GM18517 (cell line): Measurements from ENCODE around the gene NR4A3.
A peak's percentile ranks its signal among the peaks of the same experiment; 100 is the strongest.

Source experiments
- ATAC-seq: cut with Tn5 transposase; IDR thresholded peaks from one replicate; pipeline ENCODE4 v1.9.1; 2021; ENCODE audit warnings: mild to moderate bottlenecking, moderate library complexity; ENCODE audit not compliant: unreplicated experiment

Gene NR4A3

DNA sequence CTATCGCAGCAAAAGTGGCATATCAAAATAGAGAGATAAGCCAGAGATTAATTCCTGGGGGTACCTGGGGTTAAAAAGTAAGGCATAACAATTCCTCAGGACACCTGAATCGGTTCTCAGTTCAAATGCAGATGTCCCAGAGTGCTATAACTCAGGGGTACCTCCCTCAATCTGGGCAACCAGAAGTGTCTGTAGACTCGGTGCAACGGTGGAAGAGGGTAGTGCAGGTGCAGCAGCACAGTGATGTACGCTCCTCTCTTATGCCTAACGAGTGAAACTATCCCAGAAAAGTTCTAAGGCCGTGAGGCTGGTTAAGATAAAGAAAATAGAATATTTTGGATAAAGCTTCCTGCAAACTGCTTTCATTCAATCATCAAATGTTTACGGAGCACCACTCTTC is 7.9 kb upstream of the NR4A3 start:
- no peak for ATAC-seq

DNA sequence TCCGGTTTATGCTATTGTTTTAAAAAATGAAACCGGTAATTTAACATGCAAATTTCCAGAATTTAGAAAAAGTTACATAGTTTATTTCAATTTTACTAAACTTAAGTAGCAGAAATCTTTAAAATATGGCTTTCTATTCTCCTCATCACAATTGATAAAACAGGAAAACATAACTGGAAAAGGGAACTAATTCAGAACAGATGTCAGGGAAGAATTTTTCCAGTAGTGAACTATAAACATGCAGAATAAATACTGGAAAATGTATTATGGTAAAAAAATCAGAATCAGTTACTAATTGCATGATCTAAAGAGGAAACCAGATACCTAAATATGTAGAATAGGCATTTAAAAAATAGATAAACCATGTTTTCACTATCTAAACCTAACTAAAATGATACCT is 7.3 kb upstream of the NR4A3 start:
- no peak for ATAC-seq

- ATAC-seq, result no peak
These were observed 5.3 kb upstream of the NR4A3 start for GRCh38 chr9:99816392-99816791.

- ATAC-seq, result no peak
These were observed 3.2 kb upstream of the NR4A3 start for GRCh38 chr9:99818500-99818899.

- ATAC-seq, result peak; percentile 50
These were observed 2.4 kb upstream of the NR4A3 start for GRCh38 chr9:99819123-99819855.

GRCh38 chr9:99819856-99820684 is 1.6 kb upstream of the NR4A3 start:
- ATAC-seq, result peak; percentile 44

- ATAC-seq, result peak; percentile 2
These were observed 845 bp upstream of the NR4A3 start for GRCh38 chr9:99820685-99821395.

DNA sequence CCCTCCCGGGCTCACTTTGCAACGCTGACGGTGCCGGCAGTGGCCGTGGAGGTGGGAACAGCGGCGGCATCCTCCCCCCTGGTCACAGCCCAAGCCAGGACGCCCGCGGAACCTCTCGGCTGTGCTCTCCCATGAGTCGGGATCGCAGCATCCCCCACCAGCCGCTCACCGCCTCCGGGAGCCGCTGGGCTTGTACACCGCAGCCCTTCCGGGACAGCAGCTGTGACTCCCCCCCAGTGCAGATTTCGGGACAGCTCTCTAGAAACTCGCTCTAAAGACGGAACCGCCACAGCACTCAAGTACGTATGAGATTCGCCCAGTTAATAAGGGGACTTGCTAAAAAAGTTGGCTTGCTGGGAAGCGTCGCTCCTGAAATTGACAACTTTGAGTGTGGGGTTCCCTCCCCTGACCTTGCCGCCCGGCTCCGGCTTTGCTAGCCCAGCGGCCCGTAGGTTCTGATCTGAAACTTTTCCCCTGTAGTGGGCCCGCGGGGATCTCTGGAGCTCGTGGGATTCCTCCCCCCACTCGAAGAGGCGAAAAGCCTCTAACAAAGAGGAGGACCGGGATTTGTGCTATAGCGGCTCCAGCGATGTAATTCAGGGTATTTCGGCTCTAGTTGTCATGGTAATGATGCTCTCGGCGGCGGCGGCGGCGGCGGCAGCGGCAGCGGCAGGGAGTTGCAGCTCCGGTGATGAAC is 572 bp downstream of the NR4A3 start:
- ATAC-seq, result no peak

GRCh38 chr9:99822806-99823591 is 1.3 kb downstream of the NR4A3 start:
- no peak for ATAC-seq

- no peak for ATAC-seq
These were observed 2.1 kb downstream of the NR4A3 start for GRCh38 chr9:99823681-99824377.

- no peak for ATAC-seq
These were observed 2.9 kb downstream of the NR4A3 start for GRCh38 chr9:99824378-99825171.

GRCh38 chr9:99825172-99826046 is 3.7 kb downstream of the NR4A3 start:
- no peak for ATAC-seq

DNA sequence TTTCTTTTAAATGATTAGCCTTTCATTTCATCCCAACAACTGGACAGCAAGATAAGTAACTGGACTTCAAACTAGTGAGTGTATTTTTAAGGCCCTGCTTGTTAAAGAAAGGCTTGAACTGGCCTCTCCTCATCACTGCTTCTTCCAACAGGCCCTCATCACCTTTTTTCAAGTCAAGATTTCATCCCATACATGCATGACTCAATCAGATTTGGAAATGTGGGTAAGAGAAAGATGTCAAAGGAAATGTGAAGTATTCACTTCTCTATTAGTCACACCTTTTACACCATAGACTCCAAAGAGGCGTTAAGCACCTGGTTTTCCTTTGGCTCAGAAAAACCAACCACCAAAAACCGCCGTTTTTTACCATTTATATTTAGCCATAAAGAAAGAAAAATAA is 4.9 kb downstream of the NR4A3 start:
- no peak for ATAC-seq

DNA sequence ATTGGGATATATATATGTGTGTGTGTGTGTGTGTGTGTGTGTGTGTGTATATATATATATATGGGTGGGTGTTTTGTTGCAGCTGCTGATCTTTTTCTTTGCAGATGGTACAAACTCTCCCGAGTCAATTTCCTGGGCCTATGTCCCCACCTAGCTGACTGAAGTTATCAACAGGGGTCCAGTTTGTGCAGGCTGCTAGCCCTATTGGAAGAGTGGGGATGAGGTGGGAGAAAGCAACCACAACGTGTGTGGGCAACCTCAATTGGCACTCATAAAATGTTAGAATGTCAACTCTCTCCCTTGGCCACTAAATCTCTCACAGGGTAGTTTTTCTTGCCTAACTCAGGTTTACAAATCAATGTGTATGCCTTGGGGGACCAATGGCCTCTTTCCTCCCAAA is 5.6 kb downstream of the NR4A3 start:
- ATAC-seq, result no peak

- no peak for ATAC-seq
These were observed 6.3 kb downstream of the NR4A3 start for GRCh38 chr9:99828054-99828416.

DNA sequence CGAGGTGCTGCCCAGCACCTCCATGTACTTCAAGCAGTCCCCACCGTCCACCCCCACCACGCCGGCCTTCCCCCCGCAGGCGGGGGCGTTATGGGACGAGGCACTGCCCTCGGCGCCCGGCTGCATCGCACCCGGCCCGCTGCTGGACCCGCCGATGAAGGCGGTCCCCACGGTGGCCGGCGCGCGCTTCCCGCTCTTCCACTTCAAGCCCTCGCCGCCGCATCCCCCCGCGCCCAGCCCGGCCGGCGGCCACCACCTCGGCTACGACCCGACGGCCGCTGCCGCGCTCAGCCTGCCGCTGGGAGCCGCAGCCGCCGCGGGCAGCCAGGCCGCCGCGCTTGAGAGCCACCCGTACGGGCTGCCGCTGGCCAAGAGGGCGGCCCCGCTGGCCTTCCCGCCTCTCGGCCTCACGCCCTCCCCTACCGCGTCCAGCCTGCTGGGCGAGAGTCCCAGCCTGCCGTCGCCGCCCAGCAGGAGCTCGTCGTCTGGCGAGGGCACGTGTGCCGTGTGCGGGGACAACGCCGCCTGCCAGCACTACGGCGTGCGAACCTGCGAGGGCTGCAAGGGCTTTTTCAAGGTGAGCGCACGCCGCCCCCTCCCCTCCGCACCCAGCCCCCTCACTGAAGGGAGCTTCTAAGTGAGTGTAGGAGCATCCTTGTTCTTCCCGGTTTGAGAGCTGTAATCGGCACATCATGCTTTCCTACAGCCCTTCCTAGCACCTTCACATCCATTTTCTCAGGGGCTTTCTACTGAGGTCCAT is 6.9 kb downstream of the NR4A3 start:
- no peak for ATAC-seq

GRCh38 chr9:99831857-99832557 is 10.3 kb downstream of the NR4A3 start:
- no peak for ATAC-seq
